ENCODE measurements around the gene LIME1. TPM values are rescaled to one million over a fixed set of nuclear protein-coding genes. Genes with fewer than 3 reads are reported as not detected.
A peak's percentile ranks its signal among the peaks of the same experiment; 100 is the strongest.

The LIME1 gene
- total and polyA plus RNA-seq, 10 of the 15 experiments (the other 5 are each of a cell fraction or from before 2014, with no cell fraction given), result 0.35 to 154 (median 49.9) TPM

- no peak for TF ChIP-seq YBX1 (IDR thresholded peaks at IDR 0.05)
- peak; percentile 74; the same call in 1 of the 2 replicates for TF ChIP-seq GATAD2B (conservative IDR thresholded peaks at IDR 0.05; ENCODE audit: low read depth)
- peak; percentile 50; the same call in 1 of the 2 replicates for TF ChIP-seq TCF3 (IDR thresholded peaks at IDR 0.05; ENCODE audit: borderline replicate concordance, insufficient read depth, low read depth, low read length)
- no peak for TF ChIP-seq ASH2L (IDR thresholded peaks at IDR 0.05; ENCODE audit: borderline replicate concordance, low read depth)
- TF ChIP-seq RUNX3 (IDR thresholded peaks at IDR 0.05; ENCODE audit: low read length), result peak; percentile 42
- TF ChIP-seq, protein P1, sequence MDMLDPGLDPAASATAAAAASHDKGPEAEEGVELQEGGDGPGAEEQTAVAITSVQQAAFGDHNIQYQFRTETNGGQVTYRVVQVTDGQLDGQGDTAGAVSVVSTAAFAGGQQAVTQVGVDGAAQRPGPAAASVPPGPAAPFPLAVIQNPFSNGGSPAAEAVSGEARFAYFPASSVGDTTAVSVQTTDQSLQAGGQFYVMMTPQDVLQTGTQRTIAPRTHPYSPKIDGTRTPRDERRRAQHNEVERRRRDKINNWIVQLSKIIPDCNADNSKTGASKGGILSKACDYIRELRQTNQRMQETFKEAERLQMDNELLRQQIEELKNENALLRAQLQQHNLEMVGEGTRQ (IDR thresholded peaks at IDR 0.05; ENCODE audit: borderline replicate concordance, low read depth, low read length), result no peak; the same call in 1 of the 2 replicates
Observed at GRCh38 chr20:63735859-63736718, at the start of gene LIME1 (continued).

DNA sequence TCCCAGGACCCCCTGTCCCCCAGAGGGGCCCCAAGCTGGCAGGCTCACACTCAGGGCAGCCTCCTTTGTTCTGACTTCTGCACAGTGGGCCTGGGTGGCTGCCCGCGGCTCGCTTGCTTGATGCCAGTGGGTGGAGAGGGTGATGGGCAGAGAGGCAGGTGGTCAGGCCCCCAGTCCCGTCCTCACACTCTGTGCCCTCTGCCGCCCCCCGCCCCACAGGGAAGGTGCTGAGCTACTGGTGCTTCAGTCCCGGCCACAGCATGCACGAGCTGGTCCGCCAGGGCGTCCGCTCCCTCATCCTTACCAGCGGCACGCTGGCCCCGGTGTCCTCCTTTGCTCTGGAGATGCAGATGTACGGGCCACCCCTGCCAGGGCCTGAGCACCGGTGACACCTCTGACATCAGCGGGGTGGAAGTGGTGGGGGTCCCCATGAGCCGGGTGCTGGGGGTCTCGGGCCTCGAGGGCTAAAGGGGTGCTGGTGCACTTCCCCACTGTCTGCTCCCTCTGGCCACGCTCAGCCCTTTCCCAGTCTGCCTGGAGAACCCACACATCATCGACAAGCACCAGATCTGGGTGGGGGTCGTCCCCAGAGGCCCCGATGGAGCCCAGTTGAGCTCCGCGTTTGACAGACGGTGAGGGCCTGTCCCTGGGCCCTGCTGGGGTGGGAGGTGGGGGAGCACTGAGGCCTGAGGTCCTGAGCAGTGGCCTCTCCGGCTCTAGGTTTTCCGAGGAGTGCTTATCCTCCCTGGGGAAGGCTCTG lies 48.9 kb upstream of the LIME1 start:
- Histone ChIP-seq H3K4me2 (ENCODE audit: control insufficient read depth, insufficient read depth) (no peak overlapping the region), H3K9me3 (replicated peaks; ENCODE audit: control insufficient read depth, insufficient read depth, low read length) (no peaks in the 10 kb centered on the region), H2AFZ (ENCODE audit: control insufficient read depth, low read depth, low read length) (no peak overlapping the region), H3K4me3 (no peak overlapping the region), H3K27ac (ENCODE audit: control insufficient read depth, insufficient read depth) (no peak overlapping the region), H3K36me3 (ENCODE audit: control insufficient read depth in 2 of 2, insufficient read depth in 2 of 2, low read length in 1 of 2) (no peaks in the 10 kb centered on the region), H3K4me1 (ENCODE audit: control insufficient read depth, insufficient read depth, low read length) (no peaks in the 10 kb centered on the region), H3K9ac (ENCODE audit: control insufficient read depth, insufficient read depth, low read length) (no peak overlapping the region), H3K79me2 (ENCODE audit: control insufficient read depth, insufficient read depth, low read length) (no peaks in the 10 kb centered on the region), H4K20me1 (ENCODE audit: control insufficient read depth, insufficient read depth) (no peaks in the 10 kb centered on the region), H3K27me3 (replicated peaks in 1 of 2; ENCODE audit: control insufficient read depth in 2 of 2, insufficient read depth in 2 of 2, low read length in 1 of 2) (no peaks in the 10 kb centered on the region)
- BruUV-seq (replicated peaks), result no TSS peak
- FAIRE-seq (no peak), DNase-seq (ENCODE audit: low read depth, low spot score) (no peak), ATAC-seq (no peak)
- CTCF ChIA-PET, result no interaction called here
- 88% methylated on average over 28 of the region's 29 CpGs for WGBS (ENCODE audit: insufficient coverage, insufficient replicate concordance, low lambda C conversion rate, missing lambda C conversion rate)
- intact Hi-C loops (cut with micrococcal nuclease; ENCODE audit: unreplicated experiment), result no loop called here
- SMC1A ChIA-PET (ENCODE audit: uncharacterized antibody, unreplicated experiment), result interaction anchor here (1.5 kb wide), 1 partner anchor 150 kb away, joined by 3 read pairs; no protein-coding TSS in a partner anchor
- POLR2A ChIA-PET, result no interaction called here
- in situ Hi-C loops (cut with MboI), result no loop called here
- RAD21 ChIA-PET (ENCODE audit: unreplicated experiment), result no interaction called here
- TF ChIP-seq, protein P2, sequence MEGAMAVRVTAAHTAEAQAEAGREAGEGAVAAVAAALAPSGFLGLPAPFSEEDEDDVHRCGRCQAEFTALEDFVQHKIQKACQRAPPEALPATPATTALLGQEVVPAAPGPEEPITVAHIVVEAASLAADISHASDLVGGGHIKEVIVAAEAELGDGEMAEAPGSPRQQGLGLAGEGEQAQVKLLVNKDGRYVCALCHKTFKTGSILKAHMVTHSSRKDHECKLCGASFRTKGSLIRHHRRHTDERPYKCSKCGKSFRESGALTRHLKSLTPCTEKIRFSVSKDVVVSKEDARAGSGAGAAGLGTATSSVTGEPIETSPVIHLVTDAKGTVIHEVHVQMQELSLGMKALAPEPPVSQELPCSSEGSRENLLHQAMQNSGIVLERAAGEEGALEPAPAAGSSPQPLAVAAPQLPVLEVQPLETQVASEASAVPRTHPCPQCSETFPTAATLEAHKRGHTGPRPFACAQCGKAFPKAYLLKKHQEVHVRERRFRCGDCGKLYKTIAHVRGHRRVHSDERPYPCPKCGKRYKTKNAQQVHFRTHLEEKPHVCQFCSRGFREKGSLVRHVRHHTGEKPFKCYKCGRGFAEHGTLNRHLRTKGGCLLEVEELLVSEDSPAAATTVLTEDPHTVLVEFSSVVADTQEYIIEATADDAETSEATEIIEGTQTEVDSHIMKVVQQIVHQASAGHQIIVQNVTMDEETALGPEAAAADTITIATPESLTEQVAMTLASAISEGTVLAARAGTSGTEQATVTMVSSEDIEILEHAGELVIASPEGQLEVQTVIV (IDR thresholded peaks at IDR 0.05; ENCODE audit: borderline replicate concordance, partially characterized antibody), result no peak
- TF ChIP-seq, protein P3, sequence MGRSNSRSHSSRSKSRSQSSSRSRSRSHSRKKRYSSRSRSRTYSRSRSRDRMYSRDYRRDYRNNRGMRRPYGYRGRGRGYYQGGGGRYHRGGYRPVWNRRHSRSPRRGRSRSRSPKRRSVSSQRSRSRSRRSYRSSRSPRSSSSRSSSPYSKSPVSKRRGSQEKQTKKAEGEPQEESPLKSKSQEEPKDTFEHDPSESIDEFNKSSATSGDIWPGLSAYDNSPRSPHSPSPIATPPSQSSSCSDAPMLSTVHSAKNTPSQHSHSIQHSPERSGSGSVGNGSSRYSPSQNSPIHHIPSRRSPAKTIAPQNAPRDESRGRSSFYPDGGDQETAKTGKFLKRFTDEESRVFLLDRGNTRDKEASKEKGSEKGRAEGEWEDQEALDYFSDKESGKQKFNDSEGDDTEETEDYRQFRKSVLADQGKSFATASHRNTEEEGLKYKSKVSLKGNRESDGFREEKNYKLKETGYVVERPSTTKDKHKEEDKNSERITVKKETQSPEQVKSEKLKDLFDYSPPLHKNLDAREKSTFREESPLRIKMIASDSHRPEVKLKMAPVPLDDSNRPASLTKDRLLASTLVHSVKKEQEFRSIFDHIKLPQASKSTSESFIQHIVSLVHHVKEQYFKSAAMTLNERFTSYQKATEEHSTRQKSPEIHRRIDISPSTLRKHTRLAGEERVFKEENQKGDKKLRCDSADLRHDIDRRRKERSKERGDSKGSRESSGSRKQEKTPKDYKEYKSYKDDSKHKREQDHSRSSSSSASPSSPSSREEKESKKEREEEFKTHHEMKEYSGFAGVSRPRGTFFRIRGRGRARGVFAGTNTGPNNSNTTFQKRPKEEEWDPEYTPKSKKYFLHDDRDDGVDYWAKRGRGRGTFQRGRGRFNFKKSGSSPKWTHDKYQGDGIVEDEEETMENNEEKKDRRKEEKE (IDR thresholded peaks at IDR 0.05), result no peak
- TF ChIP-seq ZZZ3 (IDR thresholded peaks at IDR 0.05; ENCODE audit: control insufficient read depth, insufficient read length, low read depth) (no peak), EZH2 (IDR thresholded peaks at IDR 0.05; ENCODE audit: borderline replicate concordance, control insufficient read depth, low read depth, low read length) (no peak), ZNF217 (IDR thresholded peaks at IDR 0.05) (no peak), CEBPB (IDR thresholded peaks at IDR 0.05; ENCODE audit: borderline replicate concordance in 1 of 2, low read depth in 2 of 2, low read length in 2 of 2) (no peak), ESRRA (IDR thresholded peaks at IDR 0.05; ENCODE audit: low read length) (no peak), YBX1 (IDR thresholded peaks at IDR 0.05) (no peak), SMAD1 (IDR thresholded peaks at IDR 0.05; ENCODE audit: low read depth, partially characterized antibody) (no peak)

All from GM12878 (cell line).